ENCODE measurements around the gene EHD4.

GRCh38 chr15:41927536-41927935 is 44.8 kb downstream of the EHD4 start:
- no peak for TF ChIP-seq CTCF (IDR thresholded peaks at IDR 0.05)
- TF ChIP-seq EP300 (IDR thresholded peaks at IDR 0.05), result no peak

Measured in gastroesophageal sphincter (tissue), 3 donors.